MCF 10A (cell line): ENCODE data around the gene BMPR1A. TPM values are rescaled to one million over a fixed set of nuclear protein-coding genes. Genes with fewer than 3 reads are reported as not detected.

Experiments
- BruUV-seq: library from RNA; stranded (reverse); fragments of 400-500 nt; replicated peaks from 2 replicates; lab custom pipeline; 2021; lab: Mats Ljungman, UMichigan
- CTCF ChIA-PET: fragments of 300-600 bp; sonication (Branson Sonifier 250); formaldehyde crosslinking; extraction: SDS; loops from one replicate; lab custom pipeline; 2021; ENCODE audit warnings: antibody characterized with exemption, inconsistent platforms; lab: Yijun Ruan, JAX
- POLR2A ChIA-PET: fragments of 300-600, 350-650 bp; sonication (Branson Sonifier 250); formaldehyde crosslinking; extraction: SDS; loops from one replicate; lab custom pipeline; 2020; ENCODE audit warnings: antibody characterized with exemption, inconsistent platforms; lab: Yijun Ruan, JAX
- DNase-seq: peaks from one replicate; pipeline ENCODE4 v3.0.0-alpha.2; 2018; ENCODE audit not compliant: unreplicated experiment
- H3K27ac Mint-ChIP-seq: one replicate; pipeline ENCODE4 v1.8.0; 2022; ENCODE audit warnings: mild to moderate bottlenecking, low read depth, mixed read lengths; ENCODE audit not compliant: unreplicated experiment
- H3K27me3 Mint-ChIP-seq: one replicate; pipeline ENCODE4 v1.8.0; 2022; ENCODE audit warnings: mixed read lengths; ENCODE audit not compliant: insufficient read depth, unreplicated experiment
- H3K36me3 Mint-ChIP-seq: one replicate; pipeline ENCODE4 v1.8.0; 2022; ENCODE audit warnings: mild to moderate bottlenecking, moderate library complexity, mixed read lengths; ENCODE audit not compliant: insufficient read depth, unreplicated experiment
- H3K4me1 Mint-ChIP-seq: one replicate; pipeline ENCODE4 v1.8.0; 2022; ENCODE audit warnings: mixed read lengths; ENCODE audit not compliant: insufficient read depth, unreplicated experiment
- H3K4me3 Mint-ChIP-seq: one replicate; pipeline ENCODE4 v1.8.0; 2022; ENCODE audit warnings: mild to moderate bottlenecking, moderate library complexity, mixed read lengths; ENCODE audit not compliant: unreplicated experiment
- H3K9me3 Mint-ChIP-seq: one replicate; pipeline ENCODE4 v1.8.0; 2022; ENCODE audit warnings: mixed read lengths; ENCODE audit not compliant: unreplicated experiment
- intact Hi-C: fragments of 100-400 bp; cut with micrococcal nuclease; formaldehyde crosslinking; loops from 2 replicates; pipeline ENCODE4 v1.14.1; 2022
- total RNA-seq: library from RNA; stranded (reverse); gene quantifications from 2 replicates; pipeline ENCODE4 v1.2.3, GENCODE V29; 2022
- TF ChIP-seq, protein P1 (sequence below): fragments of 200-600 bp; IDR thresholded peaks from one replicate; pipeline ENCODE4 v1.8.0; 2022; ENCODE audit warnings: antibody characterized with exemption, mild to moderate bottlenecking; ENCODE audit not compliant: unreplicated experiment

BMPR1A gene
- total RNA-seq, 1 experiment from 2014 or later: 27.3 TPM

DNA sequence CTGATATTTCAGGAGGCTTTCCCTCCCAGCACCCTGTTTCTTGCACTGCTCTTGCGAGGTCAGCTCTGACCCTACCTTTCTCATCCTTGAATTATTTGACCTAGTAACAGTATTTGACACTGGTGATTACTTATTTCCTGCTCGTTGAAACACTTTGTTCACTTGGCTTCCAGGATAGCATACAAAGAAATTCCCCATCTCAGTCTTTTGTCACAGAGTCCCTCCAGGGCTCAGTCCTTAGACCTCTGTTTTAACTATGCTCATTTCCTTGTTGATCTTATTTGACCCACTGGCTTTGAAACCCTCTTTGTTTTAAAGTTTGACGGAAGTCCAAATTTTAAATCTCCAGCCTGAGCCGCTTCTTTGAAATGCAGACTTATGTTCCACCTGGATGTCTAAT, 29.9 kb downstream of the BMPR1A start:
- ChIA-PET POLR2A (no interaction called here), CTCF (no interaction called here)
- Mint-ChIP-seq H3K27ac (no peak overlapping the region), H3K27me3 (no peaks in the 10 kb centered on the region), H3K4me1 (no peaks in the 10 kb centered on the region), H3K36me3 (no peaks in the 10 kb centered on the region), H3K4me3 (no peak overlapping the region), H3K9me3 (no peaks in the 10 kb centered on the region)
- TF ChIP-seq, protein P1, sequence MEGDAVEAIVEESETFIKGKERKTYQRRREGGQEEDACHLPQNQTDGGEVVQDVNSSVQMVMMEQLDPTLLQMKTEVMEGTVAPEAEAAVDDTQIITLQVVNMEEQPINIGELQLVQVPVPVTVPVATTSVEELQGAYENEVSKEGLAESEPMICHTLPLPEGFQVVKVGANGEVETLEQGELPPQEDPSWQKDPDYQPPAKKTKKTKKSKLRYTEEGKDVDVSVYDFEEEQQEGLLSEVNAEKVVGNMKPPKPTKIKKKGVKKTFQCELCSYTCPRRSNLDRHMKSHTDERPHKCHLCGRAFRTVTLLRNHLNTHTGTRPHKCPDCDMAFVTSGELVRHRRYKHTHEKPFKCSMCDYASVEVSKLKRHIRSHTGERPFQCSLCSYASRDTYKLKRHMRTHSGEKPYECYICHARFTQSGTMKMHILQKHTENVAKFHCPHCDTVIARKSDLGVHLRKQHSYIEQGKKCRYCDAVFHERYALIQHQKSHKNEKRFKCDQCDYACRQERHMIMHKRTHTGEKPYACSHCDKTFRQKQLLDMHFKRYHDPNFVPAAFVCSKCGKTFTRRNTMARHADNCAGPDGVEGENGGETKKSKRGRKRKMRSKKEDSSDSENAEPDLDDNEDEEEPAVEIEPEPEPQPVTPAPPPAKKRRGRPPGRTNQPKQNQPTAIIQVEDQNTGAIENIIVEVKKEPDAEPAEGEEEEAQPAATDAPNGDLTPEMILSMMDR: no peak
- no TSS peak for BruUV-seq
- DNase-seq: no peak
- intact Hi-C loops: no loop called here

DNA sequence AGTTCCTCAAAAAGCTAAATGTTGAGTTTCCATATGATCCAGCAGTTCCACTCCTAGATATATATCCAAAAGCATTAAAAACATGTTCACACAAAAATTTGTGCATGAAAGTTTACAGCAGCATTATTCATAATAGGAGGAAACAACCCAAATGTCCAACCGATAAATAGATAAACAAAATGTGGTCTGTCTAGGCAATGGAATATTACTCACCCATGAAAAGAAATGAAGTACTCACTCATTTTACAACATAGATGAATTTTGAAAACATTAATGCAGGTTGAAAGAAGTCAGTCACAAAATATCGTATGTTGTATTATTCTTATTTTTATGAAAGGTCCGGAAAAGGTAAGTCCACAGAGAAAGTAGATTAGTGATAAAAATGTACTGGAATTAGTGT, 34.0 kb downstream of the BMPR1A start:
- H3K9me3 Mint-ChIP-seq: no peaks in the 10 kb centered on the region
- ChIA-PET POLR2A (interaction anchor here (1.1 kb wide), 1 partner anchor 33 kb away, joined by 4 read pairs; no protein-coding TSS in a partner anchor), CTCF (no interaction called here)
- TF ChIP-seq, protein P1: no peak
- H3K27ac Mint-ChIP-seq: no peak overlapping the region
- no peaks in the 10 kb centered on the region for H3K27me3 Mint-ChIP-seq
- BruUV-seq: no TSS peak
- H3K36me3 Mint-ChIP-seq: no peaks in the 10 kb centered on the region
- H3K4me1 Mint-ChIP-seq: no peaks in the 10 kb centered on the region
- intact Hi-C loops: no loop called here
- no peak overlapping the region for H3K4me3 Mint-ChIP-seq
- no peak for DNase-seq

GRCh38 chr10:86792461-86793167, 36.2 kb downstream of the BMPR1A start:
- ChIA-PET POLR2A (interaction anchor here (1.1 kb wide), 1 partner anchor 35 kb away, joined by 3 read pairs; no protein-coding TSS in a partner anchor), CTCF (interaction anchor here (0.7 kb wide), 1 partner anchor 110 kb away, joined by 3 read pairs; no protein-coding TSS in a partner anchor)
- no TSS peak for BruUV-seq

DNA sequence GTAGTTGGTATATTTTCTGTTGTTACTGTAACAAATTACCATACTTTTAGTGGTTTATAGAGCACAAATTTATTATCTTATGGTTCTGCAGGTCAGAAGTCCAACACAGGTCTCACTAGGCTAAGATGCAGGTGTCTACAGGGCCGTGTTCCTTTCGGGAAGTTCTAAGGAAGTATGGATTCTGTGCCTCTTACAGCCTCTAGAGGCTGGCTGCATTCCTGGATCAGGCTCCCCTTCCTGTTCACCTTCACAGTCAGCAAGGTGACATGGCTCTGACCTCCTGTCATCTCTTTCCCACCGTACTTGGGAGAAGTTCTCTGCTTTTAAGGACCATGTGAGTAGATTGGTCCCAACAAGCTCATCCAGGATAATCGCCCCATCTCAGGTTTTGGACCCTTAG, 37.3 kb downstream of the BMPR1A start:
- H3K27ac Mint-ChIP-seq: no peak overlapping the region
- peaks cover 9% of the 10 kb centered on the region for H3K4me1 Mint-ChIP-seq
- no peaks in the 10 kb centered on the region for H3K36me3 Mint-ChIP-seq
- DNase-seq: no peak
- no peaks in the 10 kb centered on the region for H3K9me3 Mint-ChIP-seq
- POLR2A ChIA-PET: interaction anchor here (1.1 kb wide), 1 partner anchor 36 kb away, joined by 3 read pairs; no protein-coding TSS in a partner anchor
- intact Hi-C loops: loop anchor here (1.0 kb wide), 1 partner anchor 9 kb away; no protein-coding TSS in a partner anchor
- TF ChIP-seq, protein P1: no peak
- H3K4me3 Mint-ChIP-seq: no peak overlapping the region
- BruUV-seq: no TSS peak
- no peaks in the 10 kb centered on the region for H3K27me3 Mint-ChIP-seq
- CTCF ChIA-PET: interaction anchor here (0.9 to 1.2 kb wide), 2 partner anchors 21 to 33 kb away, joined by 3 to 4 read pairs; no protein-coding TSS in a partner anchor

More at GRCh38 chr10:86792461-86793167, 36.2 kb downstream of the BMPR1A start:
- TF ChIP-seq, protein P1: no peak
- Mint-ChIP-seq H3K36me3 (no peaks in the 10 kb centered on the region), H3K4me1 (peaks cover 3% of the 10 kb centered on the region), H3K27me3 (no peaks in the 10 kb centered on the region), H3K9me3 (no peaks in the 10 kb centered on the region), H3K27ac (peak overlapping the region; percentile 9), H3K4me3 (no peak overlapping the region)
- intact Hi-C loops: no loop called here
- DNase-seq: no peak
